Peyer's patch (tissue), 4 donors: ENCODE data around the gene TGFBR3L.

ENCODE experiments used
- POLR2A ChIP-seq, 2 donors: fragments of 450-650 bp; IDR thresholded peaks; one replicate each; pipeline ENCODE4 v1.5.1; 2017; ENCODE audit warnings: antibody characterized with exemption in 2 of 2, mild to moderate bottlenecking in 2 of 2, moderate library complexity in 2 of 2
- TF ChIP-seq, protein P1 (sequence below), 6 experiments: fragments of 450-650 bp in 4 of 6; fragments of 200-600 bp in 2 of 6; sonication (generic) in 1 of 6; IDR thresholded peaks; one replicate each; pipeline ENCODE4 v1.5.1; 2017 to 2019; ENCODE audit warnings: antibody characterized with exemption in 6 of 6, mild to moderate bottlenecking in 3 of 6, moderate library complexity in 1 of 6

DNA sequence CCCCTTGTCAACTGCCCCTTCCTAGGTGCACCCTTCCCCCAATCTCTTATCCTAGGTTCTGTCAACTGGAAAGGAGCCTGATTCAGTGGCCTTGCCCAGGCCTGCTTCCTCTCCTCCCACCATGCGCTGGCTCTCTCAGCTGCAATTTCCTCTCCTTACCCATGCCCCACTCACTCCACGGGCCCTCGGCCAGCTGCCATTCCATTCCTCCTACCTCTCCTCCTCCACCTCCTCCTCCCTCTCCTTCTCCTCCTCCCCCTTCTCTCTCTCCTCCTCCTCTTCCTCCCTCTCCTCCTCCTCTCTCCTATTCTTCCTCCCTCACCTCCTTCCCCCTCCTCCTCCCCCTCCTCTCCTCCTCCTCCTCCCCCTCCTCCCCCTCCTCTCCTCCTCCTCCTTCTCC lies 38.4 kb downstream of the TGFBR3L start:
- TF ChIP-seq, protein P1, sequence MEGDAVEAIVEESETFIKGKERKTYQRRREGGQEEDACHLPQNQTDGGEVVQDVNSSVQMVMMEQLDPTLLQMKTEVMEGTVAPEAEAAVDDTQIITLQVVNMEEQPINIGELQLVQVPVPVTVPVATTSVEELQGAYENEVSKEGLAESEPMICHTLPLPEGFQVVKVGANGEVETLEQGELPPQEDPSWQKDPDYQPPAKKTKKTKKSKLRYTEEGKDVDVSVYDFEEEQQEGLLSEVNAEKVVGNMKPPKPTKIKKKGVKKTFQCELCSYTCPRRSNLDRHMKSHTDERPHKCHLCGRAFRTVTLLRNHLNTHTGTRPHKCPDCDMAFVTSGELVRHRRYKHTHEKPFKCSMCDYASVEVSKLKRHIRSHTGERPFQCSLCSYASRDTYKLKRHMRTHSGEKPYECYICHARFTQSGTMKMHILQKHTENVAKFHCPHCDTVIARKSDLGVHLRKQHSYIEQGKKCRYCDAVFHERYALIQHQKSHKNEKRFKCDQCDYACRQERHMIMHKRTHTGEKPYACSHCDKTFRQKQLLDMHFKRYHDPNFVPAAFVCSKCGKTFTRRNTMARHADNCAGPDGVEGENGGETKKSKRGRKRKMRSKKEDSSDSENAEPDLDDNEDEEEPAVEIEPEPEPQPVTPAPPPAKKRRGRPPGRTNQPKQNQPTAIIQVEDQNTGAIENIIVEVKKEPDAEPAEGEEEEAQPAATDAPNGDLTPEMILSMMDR (IDR thresholded peaks at IDR 0.05): no peak
- no peak for TF ChIP-seq POLR2A (IDR thresholded peaks at IDR 0.05)
